Fibroblast of pulmonary artery (primary cell): ENCODE measurements around the gene ZBTB22.
A peak's percentile ranks its signal among the peaks of the same experiment; 100 is the strongest.

Experiments
- DNase-seq: peaks from one replicate; pipeline ENCODE4 v3.0.0-alpha.2; 2010; ENCODE audit warnings: low read depth
- H3K4me3 ChIP-seq: replicated peaks from 2 replicates; pipeline ENCODE4 v1.5.1; 2011; ENCODE audit warnings: low read depth, mild to moderate bottlenecking, control low read depth, low read length, moderate library complexity
- TF ChIP-seq, protein P1 (sequence below): IDR thresholded peaks from 2 replicates; pipeline ENCODE4 v1.5.1; 2011; ENCODE audit warnings: mild to moderate bottlenecking, control low read depth, low read length, inconsistent platforms; ENCODE audit errors: missing control alignments

Gene ZBTB22

DNA sequence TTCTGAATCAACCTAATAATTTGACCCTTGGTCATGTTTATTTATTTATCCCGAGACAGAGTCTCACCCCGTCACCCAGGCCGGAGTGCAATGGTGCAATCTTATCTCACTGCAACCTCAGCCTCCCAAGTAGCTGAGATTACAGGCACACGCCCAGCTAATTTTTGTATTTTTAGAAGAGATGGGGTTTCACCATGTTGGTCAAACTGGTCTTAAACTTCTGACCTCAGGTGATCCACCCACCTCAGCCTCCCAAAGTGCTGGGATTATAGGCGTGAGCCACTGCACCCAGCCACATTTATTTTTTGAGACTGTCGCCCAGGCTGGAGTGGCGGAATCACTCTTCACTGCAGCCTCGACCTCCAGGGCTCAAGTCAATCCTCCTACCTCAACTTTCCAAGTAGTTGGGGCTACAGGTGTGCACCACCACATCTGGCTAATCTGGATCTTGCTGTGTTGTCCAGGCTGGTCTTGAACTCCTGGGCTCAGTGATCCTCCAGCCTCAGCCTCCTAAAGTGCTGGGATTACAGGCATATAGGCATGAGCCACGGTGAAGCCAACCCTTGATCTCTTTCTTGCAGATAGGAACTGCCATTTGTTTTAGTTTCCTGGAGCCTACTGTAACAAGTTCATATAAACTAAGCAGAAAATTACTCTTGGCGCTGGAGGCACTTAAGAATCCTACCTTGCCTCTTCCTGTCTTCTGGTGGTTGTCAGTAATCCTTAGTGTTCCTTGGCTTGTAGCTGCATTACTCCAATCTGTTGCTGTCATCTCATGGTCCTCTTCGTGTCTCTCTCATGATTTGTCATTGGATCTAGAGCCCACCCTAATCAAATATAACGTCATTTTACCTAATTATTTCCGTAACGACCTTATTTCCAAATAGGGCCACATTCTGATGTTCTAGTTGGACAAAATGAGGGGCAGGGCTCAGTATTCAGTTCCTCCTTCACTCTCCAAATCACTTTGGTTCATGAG, 43.3 kb downstream of the ZBTB22 start:
- TF ChIP-seq, protein P1, sequence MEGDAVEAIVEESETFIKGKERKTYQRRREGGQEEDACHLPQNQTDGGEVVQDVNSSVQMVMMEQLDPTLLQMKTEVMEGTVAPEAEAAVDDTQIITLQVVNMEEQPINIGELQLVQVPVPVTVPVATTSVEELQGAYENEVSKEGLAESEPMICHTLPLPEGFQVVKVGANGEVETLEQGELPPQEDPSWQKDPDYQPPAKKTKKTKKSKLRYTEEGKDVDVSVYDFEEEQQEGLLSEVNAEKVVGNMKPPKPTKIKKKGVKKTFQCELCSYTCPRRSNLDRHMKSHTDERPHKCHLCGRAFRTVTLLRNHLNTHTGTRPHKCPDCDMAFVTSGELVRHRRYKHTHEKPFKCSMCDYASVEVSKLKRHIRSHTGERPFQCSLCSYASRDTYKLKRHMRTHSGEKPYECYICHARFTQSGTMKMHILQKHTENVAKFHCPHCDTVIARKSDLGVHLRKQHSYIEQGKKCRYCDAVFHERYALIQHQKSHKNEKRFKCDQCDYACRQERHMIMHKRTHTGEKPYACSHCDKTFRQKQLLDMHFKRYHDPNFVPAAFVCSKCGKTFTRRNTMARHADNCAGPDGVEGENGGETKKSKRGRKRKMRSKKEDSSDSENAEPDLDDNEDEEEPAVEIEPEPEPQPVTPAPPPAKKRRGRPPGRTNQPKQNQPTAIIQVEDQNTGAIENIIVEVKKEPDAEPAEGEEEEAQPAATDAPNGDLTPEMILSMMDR = no peak
- no peak for DNase-seq
- peak overlapping the region; percentile 100 for H3K4me3 ChIP-seq

DNA sequence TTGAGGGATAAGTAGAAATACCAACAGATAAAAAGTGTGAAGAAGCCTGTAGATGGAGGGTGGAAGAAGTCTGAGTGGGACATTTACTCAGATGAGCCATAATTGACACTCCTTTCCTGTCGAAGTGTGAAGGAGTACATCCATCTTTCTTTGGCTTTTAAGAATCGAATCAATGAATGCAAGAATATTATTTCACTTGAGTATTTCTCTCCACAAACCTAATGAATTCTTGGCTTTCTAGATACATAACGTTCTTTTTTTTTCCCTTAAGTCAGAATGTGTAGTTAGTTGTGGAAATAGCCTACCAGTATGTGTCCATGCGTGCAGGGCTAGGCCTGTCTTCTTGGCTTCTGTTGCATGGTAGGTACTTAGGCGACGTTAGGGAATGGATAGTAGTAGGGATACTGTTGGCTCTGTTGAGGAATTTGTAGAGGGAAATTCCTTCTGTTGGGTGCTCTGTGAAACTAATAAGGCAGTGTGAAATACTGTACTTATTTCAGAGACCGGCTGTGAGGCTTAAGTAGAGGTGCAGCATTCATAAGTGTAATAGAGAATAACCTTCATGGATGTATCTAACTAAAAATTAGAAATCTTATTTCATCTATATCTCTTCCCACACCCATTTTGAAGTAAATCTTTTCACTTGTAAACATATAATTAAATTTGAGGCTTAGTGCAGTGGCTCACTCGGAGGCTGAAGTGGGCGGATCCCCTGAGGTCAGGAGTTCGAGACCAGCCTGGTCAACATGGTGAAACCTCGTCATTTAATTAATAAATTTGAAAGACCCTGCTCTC, 44.2 kb downstream of the ZBTB22 start:
- H3K4me3 ChIP-seq = peak overlapping the region; percentile 100
- DNase-seq = no peak
- TF ChIP-seq, protein P1 = no peak

DNA sequence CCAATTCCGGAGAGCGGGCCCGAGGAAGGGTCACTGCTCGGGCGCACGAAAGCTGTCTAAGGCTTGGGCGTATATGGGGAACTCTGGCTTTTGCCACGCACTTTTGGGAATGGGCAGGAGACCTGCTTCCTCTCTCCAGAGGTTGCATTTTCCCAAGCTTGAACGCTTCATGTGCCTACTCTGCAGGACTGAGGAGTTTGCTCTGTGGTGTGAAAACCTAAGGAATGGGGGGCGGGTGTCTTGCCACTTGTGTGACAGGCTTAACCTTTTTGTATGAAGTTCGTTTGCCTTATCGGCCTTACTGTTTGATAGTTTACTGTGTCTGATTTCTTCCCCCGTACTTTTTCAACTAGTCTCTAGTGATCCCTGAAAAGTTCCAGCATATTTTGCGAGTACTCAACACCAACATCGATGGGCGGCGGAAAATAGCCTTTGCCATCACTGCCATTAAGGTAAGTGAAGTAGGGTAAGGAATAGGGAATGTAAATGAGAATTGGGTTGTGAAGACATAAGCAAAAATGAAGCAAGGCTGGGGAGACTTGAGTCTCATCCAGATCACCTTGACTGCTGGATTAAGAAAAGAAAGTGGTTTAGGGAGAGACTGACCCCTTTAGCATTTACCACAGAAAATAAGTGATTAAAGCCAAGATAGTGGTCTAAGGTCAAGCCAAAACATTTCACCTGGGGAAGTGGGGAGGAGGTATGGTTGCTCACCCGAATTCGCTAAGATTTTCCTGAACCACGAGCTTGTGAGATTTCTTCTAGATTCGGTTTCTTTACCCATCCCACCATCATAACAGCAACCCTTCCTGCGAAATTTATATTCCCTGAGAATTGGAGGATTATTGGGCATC, 45.0 kb downstream of the ZBTB22 start:
- no peak for DNase-seq
- TF ChIP-seq, protein P1 = no peak
- H3K4me3 ChIP-seq = peak overlapping the region; percentile 100

DNA sequence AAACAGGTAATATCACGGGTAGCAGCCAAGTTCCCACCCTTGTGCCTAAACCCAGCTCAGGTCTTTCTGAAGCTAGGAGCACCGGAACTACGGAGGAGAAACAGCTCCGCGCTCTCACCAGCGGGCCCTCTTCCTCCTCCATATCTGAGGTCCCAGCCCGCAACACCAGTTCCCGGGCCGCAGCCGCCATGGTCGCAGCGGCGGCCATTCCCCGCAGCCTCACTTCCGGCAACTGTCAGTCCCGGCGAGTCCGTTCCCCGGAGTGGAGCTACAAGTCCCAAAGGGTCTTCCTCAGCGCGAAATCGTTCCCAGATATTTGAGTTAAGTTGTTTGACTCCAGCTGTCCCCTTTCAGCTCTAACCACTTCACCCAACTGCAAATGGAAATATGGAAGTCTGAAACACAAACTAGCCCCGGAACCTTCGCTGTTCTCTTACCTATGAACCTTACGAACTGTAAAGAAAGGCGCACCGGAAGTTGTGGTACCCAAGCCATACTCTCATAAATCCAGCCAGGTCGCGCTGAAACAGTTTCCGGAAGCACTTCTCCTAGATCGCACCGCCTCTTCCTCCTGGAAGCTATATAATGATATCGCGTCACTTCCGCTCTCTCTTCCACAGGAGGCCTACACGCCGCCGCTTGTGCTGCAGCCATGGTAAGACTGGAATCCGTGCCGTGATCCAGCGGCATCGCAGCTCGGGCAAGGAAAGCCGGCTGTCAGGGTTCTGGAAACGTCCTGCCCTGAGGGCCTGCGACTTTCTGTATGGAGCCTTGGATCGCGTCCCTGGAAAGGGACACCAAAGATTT, 45.9 kb downstream of the ZBTB22 start, which contains the start of the genes RPS18 and VPS52:
Gene RPS18 (plus strand): TSS at position 608 of the 807 bp plus-strand sequence. CDS start 45 bp downstream, at position 653.
Gene VPS52 (minus strand): TSS at position 409 of the 807 bp plus-strand sequence. CDS start 201 bp downstream, at position 208.
- DNase-seq = peak; percentile 100
- TF ChIP-seq, protein P1 = no peak
- H3K4me3 ChIP-seq = peak within 1 kb of the TSS; percentile 100

DNA sequence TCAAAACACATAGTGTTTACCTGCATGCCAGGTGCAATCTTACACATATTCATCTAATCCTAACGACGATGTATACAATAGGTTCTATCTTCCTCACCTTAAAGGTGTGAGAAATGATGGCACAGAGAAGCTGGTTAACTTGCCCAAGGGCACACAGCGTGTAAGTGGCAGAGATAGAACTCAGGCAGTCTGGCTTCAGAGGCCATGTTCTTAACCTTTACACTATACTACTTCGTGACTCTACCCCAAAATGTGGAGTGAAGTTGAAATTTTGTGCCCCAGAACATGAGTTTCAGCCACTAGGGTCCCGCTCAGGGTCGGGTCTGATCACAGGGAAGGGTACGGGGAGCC, 46.5 kb downstream of the ZBTB22 start:
- peak; percentile 24 for DNase-seq
- TF ChIP-seq, protein P1 = no peak

More for the DNA sequence above, 46.5 kb downstream of the ZBTB22 start:
- H3K4me3 ChIP-seq = peak overlapping the region; percentile 100
